CD4-positive, alpha-beta memory T cell (primary cell): ENCODE results near the gene CNTN5. TPM values are rescaled to one million over a fixed set of nuclear protein-coding genes. Genes with fewer than 3 reads are reported as not detected.
"Not testable (repeated sequence)": the region's sequence is repeated elsewhere in the genome, so short reads cannot be mapped to it uniquely, and the experiment has no call there.

Experiments used
- CTCF ChIA-PET: fragments of 350-600 bp; sonication (Branson Sonifier 250); formaldehyde crosslinking; loops from one replicate; lab custom pipeline; 2021; ENCODE audit warnings: inconsistent platforms; ENCODE audit not compliant: partially characterized antibody; lab: Charles Lee
- POLR2A ChIA-PET: fragments of 350-600 bp; sonication (Branson Sonifier 250); formaldehyde crosslinking; loops from one replicate; lab custom pipeline; 2021; ENCODE audit not compliant: partially characterized antibody; lab: Charles Lee
- DNase-seq, 5 donors: peaks; one replicate each; pipeline versions ENCODE4 v3.0.0 to v3.0.0-alpha.2; 2020 to 2022; ENCODE audit warnings: mixed read lengths in 1 of 5
- H3K27ac ChIP-seq: one replicate; pipeline ENCODE4 v1.7.0; 2013; ENCODE audit warnings: low read depth, low read length
- H3K27me3 ChIP-seq: 2 replicates; pipeline ENCODE4 v1.7.0; 2013; ENCODE audit warnings: mild to moderate bottlenecking, low read length, moderate library complexity; ENCODE audit not compliant: insufficient read depth
- H3K36me3 ChIP-seq: 2 replicates; pipeline ENCODE4 v1.7.0; 2013; ENCODE audit warnings: mild to moderate bottlenecking, low read length, moderate library complexity; ENCODE audit not compliant: insufficient read depth
- H3K4me1 ChIP-seq: 2 replicates; pipeline ENCODE4 v1.7.0; 2013; ENCODE audit warnings: mild to moderate bottlenecking, low read length, moderate library complexity; ENCODE audit not compliant: insufficient read depth
- H3K4me3 ChIP-seq, 2 donors: one replicate each; pipeline ENCODE4 v1.7.0; 2013; ENCODE audit warnings: low read length in 2 of 2, mild to moderate bottlenecking in 1 of 2
- H3K9me3 ChIP-seq, 2 donors: one replicate each; pipeline ENCODE4 v1.7.0; 2013; ENCODE audit warnings: low read length in 2 of 2, control low read depth in 1 of 2; ENCODE audit not compliant: control insufficient read depth in 1 of 2
- H3K27ac Mint-ChIP-seq, 7 donors: one replicate each; pipeline ENCODE4 v1.8.0; 2020 to 2021; ENCODE audit warnings: mixed read lengths in 7 of 7, mild to moderate bottlenecking in 6 of 7, inconsistent platforms in 3 of 7, moderate library complexity in 3 of 7
- H3K27me3 Mint-ChIP-seq, 2 donors: one replicate each; pipeline ENCODE4 v1.8.0; 2020 to 2021; ENCODE audit warnings: mixed read lengths in 2 of 2
- H3K36me3 Mint-ChIP-seq, 2 donors: one replicate each; pipeline ENCODE4 v1.8.0; 2020 to 2021; ENCODE audit warnings: mixed read lengths in 2 of 2, inconsistent platforms in 1 of 2, mild to moderate bottlenecking in 1 of 2
- H3K4me1 Mint-ChIP-seq, 4 donors: one replicate each; pipeline ENCODE4 v1.8.0; 2020 to 2021; ENCODE audit warnings: mixed read lengths in 4 of 4, mild to moderate bottlenecking in 1 of 4
- H3K4me3 Mint-ChIP-seq, 8 donors: one replicate each; pipeline ENCODE4 v1.8.0; 2020 to 2021; ENCODE audit warnings: mixed read lengths in 8 of 8, mild to moderate bottlenecking in 7 of 8, moderate library complexity in 6 of 8, inconsistent platforms in 3 of 8
- H3K9me3 Mint-ChIP-seq, 8 donors: one replicate each; pipeline ENCODE4 v1.8.0; 2020 to 2021; ENCODE audit warnings: mixed read lengths in 8 of 8, mild to moderate bottlenecking in 5 of 8, inconsistent platforms in 3 of 8, moderate library complexity in 1 of 8
- intact Hi-C: fragments of 100-400 bp; cut with micrococcal nuclease; formaldehyde crosslinking; loops from one replicate; pipeline ENCODE4 v1.15.1; 2023
- polyA plus RNA-seq, 2 donors: library from polyadenylated mRNA; unstranded; fragments of 300-500 nt; fragmentation: Illumina TruSeq; gene quantifications; one replicate each; pipeline ENCODE4 v1.2.3, GENCODE V29; 2021
- total RNA-seq, 2 experiments: library from RNA; stranded (reverse); gene quantifications; one replicate each; pipeline ENCODE4 v1.2.3, GENCODE V29; 2021

CNTN5 gene
- total and polyA plus RNA-seq, 4 experiments from 2014 or later: not detected

DNA sequence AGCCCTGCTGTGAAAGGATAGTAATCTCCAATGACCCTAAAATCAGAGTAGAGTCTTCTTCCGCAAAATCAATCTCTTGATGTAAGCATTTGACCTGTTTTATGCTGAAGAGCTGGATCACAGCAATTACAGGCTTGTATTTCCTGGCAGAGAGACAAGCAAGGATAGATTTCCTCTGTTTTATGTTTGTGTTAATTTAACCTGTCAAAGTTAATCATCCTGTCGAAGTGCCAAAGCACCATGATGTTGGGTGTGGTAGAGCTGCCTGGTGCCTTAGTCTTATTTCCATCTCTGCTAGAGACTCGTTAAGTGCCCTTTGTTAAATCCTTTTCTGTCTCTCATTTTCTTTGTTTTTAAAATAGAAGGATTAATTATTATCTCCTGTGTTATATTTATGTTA is 248.1 kb downstream of the CNTN5 start:
- no peaks in the 10 kb centered on the region for H3K27me3 Mint-ChIP-seq
- CTCF ChIA-PET: no interaction called here
- H3K27me3 ChIP-seq: no peaks in the 10 kb centered on the region
- no peak overlapping the region for H3K27ac Mint-ChIP-seq
- H3K4me3 Mint-ChIP-seq: no peak overlapping the region
- no peak overlapping the region for H3K4me3 ChIP-seq
- no peaks in the 10 kb centered on the region for H3K4me1 Mint-ChIP-seq
- POLR2A ChIA-PET: no interaction called here
- no peaks in the 10 kb centered on the region for H3K36me3 Mint-ChIP-seq
- H3K9me3 ChIP-seq: no peaks in the 10 kb centered on the region
- H3K36me3 ChIP-seq: no peaks in the 10 kb centered on the region
- no peak for DNase-seq
- intact Hi-C loops: no loop called here
- H3K4me1 ChIP-seq: no peaks in the 10 kb centered on the region
- H3K9me3 Mint-ChIP-seq: peaks cover 0 to 14% (median 4%) of the 10 kb centered on the region in 8 donors
- H3K27ac ChIP-seq: no peak overlapping the region

DNA sequence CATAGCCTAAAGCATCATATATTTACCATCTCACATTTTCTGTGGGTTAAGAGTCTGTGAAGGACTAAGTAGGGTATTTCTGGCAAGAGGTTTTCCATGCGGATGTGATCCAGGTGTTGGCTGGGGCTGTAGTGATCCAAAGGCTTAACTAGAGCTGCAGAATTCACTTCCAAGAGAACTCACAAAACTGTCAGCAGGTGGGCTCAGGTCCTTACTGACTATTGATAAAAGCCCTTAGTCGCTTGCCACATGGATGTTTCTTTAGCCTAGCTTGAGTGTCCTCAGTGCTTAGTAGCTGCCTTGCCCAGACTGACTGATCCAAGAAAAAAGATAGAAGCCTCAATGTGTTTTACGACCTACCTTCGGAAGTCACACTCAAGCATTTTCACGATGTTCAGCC is 250.8 kb downstream of the CNTN5 start:
- H3K36me3 Mint-ChIP-seq: no peaks in the 10 kb centered on the region
- H3K9me3 Mint-ChIP-seq: peaks cover 0 to 11% (median 4%) of the 10 kb centered on the region in 8 donors
- DNase-seq: no peak
- intact Hi-C loops: no loop called here
- CTCF ChIA-PET: no interaction called here
- no peak overlapping the region for H3K4me3 Mint-ChIP-seq
- H3K4me1 ChIP-seq: no peaks in the 10 kb centered on the region
- no peaks in the 10 kb centered on the region for H3K4me1 Mint-ChIP-seq
- H3K27ac ChIP-seq: no peak overlapping the region
- H3K9me3 ChIP-seq: no peaks in the 10 kb centered on the region
- POLR2A ChIA-PET: no interaction called here
- H3K27ac Mint-ChIP-seq: no peak overlapping the region
- H3K27me3 ChIP-seq: no peaks in the 10 kb centered on the region
- H3K27me3 Mint-ChIP-seq: no peaks in the 10 kb centered on the region
- H3K36me3 ChIP-seq: no peaks in the 10 kb centered on the region
- no peak overlapping the region for H3K4me3 ChIP-seq

DNA sequence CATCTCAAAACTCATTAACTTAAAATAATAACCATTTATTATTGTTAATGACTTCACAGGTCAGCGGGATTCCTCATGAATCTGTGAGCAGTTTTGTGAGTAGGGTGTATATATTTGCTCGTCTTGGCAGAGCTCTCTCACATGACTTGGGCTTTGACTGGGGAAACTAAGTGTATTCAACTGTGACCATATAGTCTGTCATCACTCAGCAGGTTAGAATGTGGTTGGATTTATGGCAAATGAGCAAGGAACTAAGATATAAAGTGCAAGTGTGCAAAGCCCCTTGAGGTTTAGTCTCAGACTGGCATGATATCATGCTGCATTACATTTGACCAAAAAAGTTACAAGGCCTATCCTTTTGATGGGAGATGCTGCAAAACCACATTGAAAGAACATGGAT is 254.8 kb downstream of the CNTN5 start:
- no peaks in the 10 kb centered on the region for H3K4me1 Mint-ChIP-seq
- Histone ChIP-seq H3K4me3 (no peak overlapping the region), H3K27me3 (no peaks in the 10 kb centered on the region), H3K4me1 (no peaks in the 10 kb centered on the region), H3K9me3 (no peaks in the 10 kb centered on the region), H3K27ac (no peak overlapping the region), H3K36me3 (no peaks in the 10 kb centered on the region)
- H3K4me3 Mint-ChIP-seq: no peak overlapping the region
- no peak for DNase-seq
- H3K27ac Mint-ChIP-seq: peak overlapping the region in 1 of 7 donors; percentile 75
- intact Hi-C loops: no loop called here
- H3K9me3 Mint-ChIP-seq: peaks cover 2 to 14% (median 5%) of the 10 kb centered on the region in 8 donors
- no peaks in the 10 kb centered on the region for H3K36me3 Mint-ChIP-seq
- CTCF ChIA-PET: no interaction called here
- POLR2A ChIA-PET: no interaction called here
- no peaks in the 10 kb centered on the region for H3K27me3 Mint-ChIP-seq

DNA sequence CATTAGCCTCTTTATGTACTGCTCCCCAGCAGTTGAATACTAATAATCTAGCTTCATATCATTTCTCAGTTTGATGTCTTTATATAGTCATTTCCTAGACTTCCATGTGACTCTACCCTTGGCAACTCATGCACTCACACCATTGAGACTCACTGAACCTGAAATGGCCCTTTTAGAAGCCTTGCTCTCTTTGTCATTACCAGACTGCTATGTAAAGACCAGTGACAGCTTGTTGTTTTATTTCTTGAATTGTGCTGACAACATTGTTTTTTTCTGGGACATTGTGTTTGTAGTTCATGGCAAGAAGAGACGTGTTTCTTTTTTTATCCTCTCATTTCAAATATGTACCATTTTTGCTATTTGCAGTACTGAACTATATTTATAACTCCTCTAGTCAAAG is 256.5 kb downstream of the CNTN5 start:
- no peak overlapping the region for H3K27ac Mint-ChIP-seq
- H3K27me3 ChIP-seq: no peaks in the 10 kb centered on the region
- ChIA-PET CTCF (no interaction called here), POLR2A (no interaction called here)
- intact Hi-C loops: no loop called here
- H3K36me3 ChIP-seq: no peaks in the 10 kb centered on the region
- no peaks in the 10 kb centered on the region for H3K4me1 ChIP-seq
- H3K4me3 Mint-ChIP-seq: no peak overlapping the region
- DNase-seq: no peak
- H3K27ac ChIP-seq: no peak overlapping the region
- no peaks in the 10 kb centered on the region for H3K36me3 Mint-ChIP-seq
- H3K9me3 Mint-ChIP-seq: peaks cover 4 to 14% (median 6%) of the 10 kb centered on the region in 8 donors
- H3K4me3 ChIP-seq: no peak overlapping the region
- H3K27me3 Mint-ChIP-seq: no peaks in the 10 kb centered on the region
- H3K9me3 ChIP-seq: no peaks in the 10 kb centered on the region
- no peaks in the 10 kb centered on the region for H3K4me1 Mint-ChIP-seq

DNA sequence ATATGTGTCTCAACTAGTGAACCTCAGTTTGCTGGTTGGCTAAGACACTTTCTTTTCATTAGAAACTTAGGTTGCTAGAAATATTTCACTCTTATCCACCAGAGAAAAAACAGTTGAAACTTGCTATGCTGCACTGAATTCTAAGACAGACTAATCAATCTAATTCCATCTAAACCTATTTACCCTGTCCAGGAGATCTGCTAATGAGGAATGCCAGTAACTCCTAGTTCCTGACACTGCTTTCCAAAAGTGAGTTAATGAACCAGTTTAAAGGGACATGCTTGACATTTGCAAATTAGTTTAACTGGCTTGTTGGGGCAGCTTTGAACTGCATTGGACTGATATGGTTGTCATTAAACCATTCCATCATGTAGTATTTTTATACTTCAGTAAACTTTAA is 258.5 kb downstream of the CNTN5 start:
- Histone ChIP-seq H3K4me1 (no peaks in the 10 kb centered on the region), H3K36me3 (no peaks in the 10 kb centered on the region), H3K4me3 (no peak overlapping the region), H3K9me3 (no peaks in the 10 kb centered on the region), H3K27me3 (no peaks in the 10 kb centered on the region), H3K27ac (no peak overlapping the region)
- H3K27ac Mint-ChIP-seq: no peak overlapping the region
- H3K4me3 Mint-ChIP-seq: no peak overlapping the region
- no peak for DNase-seq
- no peaks in the 10 kb centered on the region for H3K36me3 Mint-ChIP-seq
- H3K4me1 Mint-ChIP-seq: no peaks in the 10 kb centered on the region
- intact Hi-C loops: no loop called here
- H3K27me3 Mint-ChIP-seq: no peaks in the 10 kb centered on the region
- CTCF ChIA-PET: no interaction called here
- POLR2A ChIA-PET: no interaction called here
- peaks cover 4 to 14% (median 8%) of the 10 kb centered on the region in 8 donors for H3K9me3 Mint-ChIP-seq

DNA sequence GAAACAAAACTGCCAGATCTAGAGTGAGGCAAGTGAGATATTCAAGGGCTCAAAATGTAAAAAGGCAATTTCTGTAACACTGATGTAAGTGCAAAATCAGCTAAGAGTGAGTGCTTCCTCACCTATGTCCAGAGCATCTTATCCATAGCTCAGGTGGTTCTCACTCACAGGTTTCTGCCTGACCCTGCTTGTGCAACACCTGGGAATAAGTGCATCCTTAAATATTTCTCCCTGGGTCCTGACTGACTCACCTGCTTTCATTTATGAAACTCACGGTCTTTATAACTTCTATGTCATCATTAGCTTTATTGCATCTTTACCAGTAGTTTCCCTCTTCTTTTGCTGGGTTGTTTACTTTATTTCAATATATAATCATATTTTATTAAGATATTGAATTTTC is 260.6 kb downstream of the CNTN5 start:
- Mint-ChIP-seq H3K4me1 (no peaks in the 10 kb centered on the region), H3K9me3 (peaks cover 2 to 17% (median 10%) of the 10 kb centered on the region in 8 donors), H3K27ac (no peak overlapping the region), H3K27me3 (no peaks in the 10 kb centered on the region), H3K4me3 (no peak overlapping the region), H3K36me3 (no peaks in the 10 kb centered on the region)
- Histone ChIP-seq H3K27ac (no peak overlapping the region), H3K9me3 (no peaks in the 10 kb centered on the region), H3K27me3 (no peaks in the 10 kb centered on the region), H3K4me1 (no peaks in the 10 kb centered on the region), H3K36me3 (no peaks in the 10 kb centered on the region), H3K4me3 (no peak overlapping the region)
- intact Hi-C loops: no loop called here
- ChIA-PET POLR2A (no interaction called here), CTCF (no interaction called here)
- DNase-seq: no peak

DNA sequence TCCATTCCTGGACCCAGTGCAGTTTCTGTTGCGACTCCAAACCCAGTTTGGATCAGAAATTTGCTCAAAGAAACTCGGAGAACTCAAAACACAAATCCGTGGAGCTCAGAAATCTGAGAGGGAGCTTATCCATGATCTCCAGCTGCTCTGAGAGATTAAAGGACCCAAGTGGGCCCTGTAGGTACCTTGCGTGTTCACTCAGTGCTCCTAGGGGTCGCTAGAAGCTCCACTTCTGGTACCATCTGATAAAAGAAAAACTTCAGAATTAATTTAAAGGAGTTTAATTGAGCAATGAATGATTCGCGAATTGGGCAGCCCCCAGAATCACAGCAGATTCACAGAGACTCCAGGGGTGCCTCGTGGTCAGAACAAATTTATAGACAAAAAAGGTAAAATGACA is 277.2 kb downstream of the CNTN5 start:
- H3K4me3 ChIP-seq, CTCF ChIA-PET, H3K4me1 Mint-ChIP-seq, H3K4me1 ChIP-seq, H3K36me3 ChIP-seq, H3K27me3 Mint-ChIP-seq, H3K27ac Mint-ChIP-seq, H3K36me3 Mint-ChIP-seq, POLR2A ChIA-PET, H3K27me3 ChIP-seq, H3K4me3 Mint-ChIP-seq, H3K27ac ChIP-seq, DNase-seq, intact Hi-C loops, H3K9me3 ChIP-seq: not testable (repeated sequence)
- peaks cover 0 to 43% (median 12%) of the 10 kb centered on the region in 8 donors for H3K9me3 Mint-ChIP-seq

DNA sequence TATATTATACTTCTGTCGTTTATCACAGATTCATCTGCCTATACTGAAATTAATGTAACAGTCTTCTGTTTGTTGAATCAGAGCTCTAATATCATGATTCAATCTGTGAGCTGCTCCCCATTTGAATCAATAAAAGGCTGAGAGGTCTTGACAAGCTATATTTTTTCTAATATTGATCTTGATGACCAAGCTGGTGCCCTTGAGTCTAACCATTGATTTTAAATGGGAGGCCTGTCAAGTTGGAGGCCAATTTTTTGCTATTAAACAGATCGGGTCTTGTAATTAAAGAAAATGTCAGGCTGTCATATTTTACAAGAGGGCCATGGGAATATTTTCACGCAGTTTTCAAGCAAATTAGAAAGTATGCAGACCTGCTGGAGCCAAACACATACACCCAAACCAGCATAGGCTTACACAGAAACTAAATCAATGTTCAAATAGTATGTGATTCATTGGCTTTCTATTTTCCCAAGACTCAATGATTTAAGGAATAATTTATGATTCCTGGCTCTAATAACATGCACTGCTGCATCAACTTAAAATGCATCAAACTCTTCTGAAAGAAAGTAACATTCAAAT is 286.9 kb downstream of the CNTN5 start:
- no peaks in the 10 kb centered on the region for H3K9me3 ChIP-seq
- no peaks in the 10 kb centered on the region for H3K27me3 Mint-ChIP-seq
- peaks cover 0 to 16% (median 5%) of the 10 kb centered on the region in 8 donors for H3K9me3 Mint-ChIP-seq
- POLR2A ChIA-PET: no interaction called here
- no peaks in the 10 kb centered on the region for H3K27me3 ChIP-seq
- DNase-seq: no peak
- no peak overlapping the region for H3K27ac Mint-ChIP-seq
- intact Hi-C loops: no loop called here
- no peaks in the 10 kb centered on the region for H3K4me1 Mint-ChIP-seq
- no peak overlapping the region for H3K4me3 ChIP-seq
- no peak overlapping the region for H3K4me3 Mint-ChIP-seq
- H3K36me3 ChIP-seq: no peaks in the 10 kb centered on the region
- H3K27ac ChIP-seq: no peak overlapping the region
- no peaks in the 10 kb centered on the region for H3K4me1 ChIP-seq
- CTCF ChIA-PET: no interaction called here
- H3K36me3 Mint-ChIP-seq: no peaks in the 10 kb centered on the region
